OCI-LY1 (cell line): ENCODE results near the gene MBIP.

ENCODE experiments used
- EZH2 ChIP-seq: fragments of 200-600 bp; sonication (generic), shearing (Covaris generic); IDR thresholded peaks from 2 replicates; pipeline ENCODE4 v1.8.0; 2017; ENCODE audit warnings: borderline replicate concordance, mixed run types, mild to moderate bottlenecking, antibody characterized with exemption, low read length, moderate library complexity, mixed read lengths
- TF ChIP-seq, protein P1 (sequence below): fragments of 200-600 bp; sonication (generic), shearing (Covaris generic); IDR thresholded peaks from 2 replicates; pipeline ENCODE4 v1.5.1; 2017; ENCODE audit warnings: mild to moderate bottlenecking, antibody characterized with exemption, low read length, moderate library complexity, mixed read lengths

GRCh38 chr14:36313206-36313605 lies 7.2 kb downstream of the MBIP start:
- no peak for TF ChIP-seq EZH2
- TF ChIP-seq, protein P1, sequence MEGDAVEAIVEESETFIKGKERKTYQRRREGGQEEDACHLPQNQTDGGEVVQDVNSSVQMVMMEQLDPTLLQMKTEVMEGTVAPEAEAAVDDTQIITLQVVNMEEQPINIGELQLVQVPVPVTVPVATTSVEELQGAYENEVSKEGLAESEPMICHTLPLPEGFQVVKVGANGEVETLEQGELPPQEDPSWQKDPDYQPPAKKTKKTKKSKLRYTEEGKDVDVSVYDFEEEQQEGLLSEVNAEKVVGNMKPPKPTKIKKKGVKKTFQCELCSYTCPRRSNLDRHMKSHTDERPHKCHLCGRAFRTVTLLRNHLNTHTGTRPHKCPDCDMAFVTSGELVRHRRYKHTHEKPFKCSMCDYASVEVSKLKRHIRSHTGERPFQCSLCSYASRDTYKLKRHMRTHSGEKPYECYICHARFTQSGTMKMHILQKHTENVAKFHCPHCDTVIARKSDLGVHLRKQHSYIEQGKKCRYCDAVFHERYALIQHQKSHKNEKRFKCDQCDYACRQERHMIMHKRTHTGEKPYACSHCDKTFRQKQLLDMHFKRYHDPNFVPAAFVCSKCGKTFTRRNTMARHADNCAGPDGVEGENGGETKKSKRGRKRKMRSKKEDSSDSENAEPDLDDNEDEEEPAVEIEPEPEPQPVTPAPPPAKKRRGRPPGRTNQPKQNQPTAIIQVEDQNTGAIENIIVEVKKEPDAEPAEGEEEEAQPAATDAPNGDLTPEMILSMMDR = no peak
